Ascending aorta (tissue), 2 donors: ENCODE results near the gene ARPC1A. TPM values are rescaled to one million over a fixed set of nuclear protein-coding genes. Genes with fewer than 3 reads are reported as not detected.
A peak's percentile ranks its signal among the peaks of the same experiment; 100 is the strongest.

Experiments used
- DNase-seq, 2 donors: peaks; one replicate each; pipeline ENCODE4 v3.0.0-alpha.2; 2019; ENCODE audit warnings: low spot score in 2 of 2
- H3K27ac ChIP-seq, 2 donors: fragments of 200-600 bp; sonication (generic); one replicate each; pipeline ENCODE4 v1.5.1; 2016 to 2017; ENCODE audit warnings: mild to moderate bottlenecking in 1 of 2
- H3K27me3 ChIP-seq: fragments of 200-600 bp; sonication (generic); one replicate; pipeline ENCODE4 v1.5.1; 2017
- H3K36me3 ChIP-seq, 2 donors: fragments of 200-600 bp; sonication (generic); one replicate each; pipeline ENCODE4 v1.5.1; 2016
- H3K4me1 ChIP-seq, 2 donors: fragments of 200-600 bp; sonication (generic); one replicate each; pipeline ENCODE4 v1.5.1; 2016 to 2017; ENCODE audit warnings: mild to moderate bottlenecking in 1 of 2
- H3K4me3 ChIP-seq, 2 donors: fragments of 200-600 bp; sonication (generic); one replicate each; pipeline ENCODE4 v1.5.1; 2016 to 2017; ENCODE audit warnings: mild to moderate bottlenecking in 1 of 2
- H3K9me3 ChIP-seq, 2 donors: fragments of 200-600 bp; sonication (generic); one replicate each; pipeline ENCODE4 v1.5.1; 2016
- intact Hi-C: fragments of 100-400 bp; cut with DNase I; formaldehyde crosslinking; loops from one replicate; pipeline ENCODE4 v1.15.1; 2023
- total RNA-seq: library from RNA; depleted of rRNA; stranded (reverse); fragments of >200 nt; gene quantifications from one replicate; pipeline ENCODE4 v1.1.0, GENCODE V29; 2016
- TF ChIP-seq, protein P1 (sequence below), 3 experiments: fragments of 200-600 bp in 2 of 3; fragments of 450-650 bp in 1 of 3; sonication (generic) in 2 of 3; IDR thresholded peaks; one replicate each; pipeline ENCODE4 v1.5.1; 2016 to 2019; ENCODE audit warnings: antibody characterized with exemption in 3 of 3, mild to moderate bottlenecking in 1 of 3, moderate library complexity in 1 of 3

Gene ARPC1A
- total RNA-seq, 1 donor from 2014 or later: 87.7 TPM

DNA sequence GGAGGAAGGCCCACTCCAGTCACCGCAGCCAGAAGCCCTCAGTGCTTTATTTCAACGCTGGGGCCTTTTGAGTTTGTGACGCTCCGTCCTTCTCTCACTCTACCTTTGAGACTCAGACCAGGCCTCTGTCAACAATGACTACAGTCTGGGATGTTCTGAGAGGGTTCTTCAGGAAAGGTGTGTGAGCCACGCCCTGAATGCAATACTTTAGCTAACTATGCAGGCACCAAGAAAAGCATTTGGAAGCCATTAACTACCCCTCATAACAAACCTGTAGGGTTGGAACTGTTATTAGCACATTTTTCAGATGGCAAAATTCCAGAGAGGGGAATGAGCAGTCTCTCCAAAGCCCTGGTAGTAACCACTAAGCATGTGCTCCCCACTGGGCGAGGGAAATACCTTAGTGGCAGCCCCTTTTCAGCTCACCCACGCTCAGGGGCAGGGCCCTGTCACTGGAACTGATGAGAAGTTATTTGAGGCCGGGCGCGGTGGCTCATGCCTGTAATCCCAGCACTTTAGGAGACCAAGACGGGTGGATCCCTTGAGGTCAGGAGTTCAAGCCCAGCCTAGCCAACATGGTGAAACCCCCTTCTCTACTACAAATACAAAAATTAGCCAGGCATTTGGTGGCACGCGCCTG is 43.2 kb downstream of the ARPC1A start:
- no peak for DNase-seq
- TF ChIP-seq, protein P1, sequence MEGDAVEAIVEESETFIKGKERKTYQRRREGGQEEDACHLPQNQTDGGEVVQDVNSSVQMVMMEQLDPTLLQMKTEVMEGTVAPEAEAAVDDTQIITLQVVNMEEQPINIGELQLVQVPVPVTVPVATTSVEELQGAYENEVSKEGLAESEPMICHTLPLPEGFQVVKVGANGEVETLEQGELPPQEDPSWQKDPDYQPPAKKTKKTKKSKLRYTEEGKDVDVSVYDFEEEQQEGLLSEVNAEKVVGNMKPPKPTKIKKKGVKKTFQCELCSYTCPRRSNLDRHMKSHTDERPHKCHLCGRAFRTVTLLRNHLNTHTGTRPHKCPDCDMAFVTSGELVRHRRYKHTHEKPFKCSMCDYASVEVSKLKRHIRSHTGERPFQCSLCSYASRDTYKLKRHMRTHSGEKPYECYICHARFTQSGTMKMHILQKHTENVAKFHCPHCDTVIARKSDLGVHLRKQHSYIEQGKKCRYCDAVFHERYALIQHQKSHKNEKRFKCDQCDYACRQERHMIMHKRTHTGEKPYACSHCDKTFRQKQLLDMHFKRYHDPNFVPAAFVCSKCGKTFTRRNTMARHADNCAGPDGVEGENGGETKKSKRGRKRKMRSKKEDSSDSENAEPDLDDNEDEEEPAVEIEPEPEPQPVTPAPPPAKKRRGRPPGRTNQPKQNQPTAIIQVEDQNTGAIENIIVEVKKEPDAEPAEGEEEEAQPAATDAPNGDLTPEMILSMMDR (IDR thresholded peaks at IDR 0.05): no peak
- Histone ChIP-seq H3K4me1 (peaks cover 0 to 3% of the 10 kb centered on the region in 2 donors), H3K9me3 (no peaks in the 10 kb centered on the region), H3K27ac (no peak overlapping the region), H3K36me3 (peaks cover 36 to 37% of the 10 kb centered on the region in 2 donors), H3K4me3 (no peak overlapping the region), H3K27me3 (no peaks in the 10 kb centered on the region)
- intact Hi-C loops: no loop called here

DNA sequence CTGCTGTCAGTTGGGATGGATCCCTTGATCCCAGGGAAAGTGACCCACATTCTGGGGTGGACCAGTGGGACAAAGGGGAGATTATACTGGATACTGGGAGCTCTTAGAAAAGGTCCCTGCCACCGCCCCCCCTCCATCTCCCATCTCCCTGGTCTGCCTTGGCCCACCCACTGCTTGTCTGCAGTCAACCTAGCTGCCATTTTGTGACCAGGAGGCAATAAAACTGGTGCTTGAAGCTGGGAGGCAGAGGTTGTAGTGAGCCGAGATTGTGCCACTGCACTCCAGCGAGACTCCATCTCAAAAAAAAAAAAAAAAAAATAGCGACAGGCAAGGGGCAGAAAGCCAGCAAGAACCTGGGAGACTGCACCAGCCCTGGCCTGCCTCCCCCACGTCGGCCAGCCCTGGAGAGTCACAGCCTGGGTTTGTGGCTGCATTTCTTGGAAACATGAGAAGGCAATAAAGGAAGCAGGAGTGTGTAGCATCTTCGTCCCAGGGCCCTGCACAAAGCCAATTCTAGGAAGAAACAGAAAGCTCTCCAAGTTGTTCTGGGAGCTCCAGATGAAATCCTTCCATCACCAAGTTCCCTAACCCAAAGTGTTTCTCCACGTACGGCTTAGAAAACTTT is 44.2 kb downstream of the ARPC1A start:
- DNase-seq: no peak
- intact Hi-C loops: no loop called here
- Histone ChIP-seq H3K4me3 (no peak overlapping the region), H3K9me3 (no peaks in the 10 kb centered on the region), H3K27ac (peak overlapping the region; percentile 36 to 67), H3K4me1 (peaks cover 0 to 3% of the 10 kb centered on the region in 2 donors), H3K27me3 (no peaks in the 10 kb centered on the region), H3K36me3 (peaks cover 26 to 27% of the 10 kb centered on the region in 2 donors)
- TF ChIP-seq, protein P1 (IDR thresholded peaks at IDR 0.05): no peak

DNA sequence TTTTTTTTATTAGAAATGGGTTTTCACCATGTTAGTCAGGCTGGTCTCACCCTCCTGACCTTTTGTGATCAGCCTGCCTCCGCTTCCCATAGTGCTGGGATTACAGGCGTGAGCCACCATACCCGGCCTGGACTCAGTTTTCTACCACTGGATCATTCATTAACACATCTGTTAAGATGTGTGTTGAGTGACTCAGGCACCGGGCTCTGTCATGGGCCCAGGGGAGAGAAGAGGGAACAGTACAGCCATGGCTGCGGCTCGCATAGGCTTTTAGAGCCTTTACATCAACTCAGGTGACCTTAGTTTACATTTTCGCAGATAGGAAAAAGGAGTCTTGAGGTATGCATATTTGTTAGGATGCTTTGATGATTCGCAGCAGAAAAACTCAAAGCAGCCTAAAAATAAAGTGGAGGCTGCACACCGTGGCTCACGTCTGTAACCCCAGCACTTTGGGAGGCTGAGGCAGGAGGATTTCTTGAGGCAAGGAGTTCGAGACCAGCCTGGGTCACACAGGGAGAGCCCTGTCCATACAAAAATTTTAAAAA is 45.8 kb downstream of the ARPC1A start:
- H3K27ac ChIP-seq: peak overlapping the region; percentile 19 to 23
- H3K9me3 ChIP-seq: no peaks in the 10 kb centered on the region
- no peak overlapping the region for H3K4me3 ChIP-seq
- TF ChIP-seq, protein P1 (IDR thresholded peaks at IDR 0.05): no peak
- intact Hi-C loops: no loop called here
- DNase-seq: no peak
- no peaks in the 10 kb centered on the region for H3K27me3 ChIP-seq
- H3K4me1 ChIP-seq: peaks cover 0 to 12% of the 10 kb centered on the region in 2 donors
- H3K36me3 ChIP-seq: peaks cover 11 to 12% of the 10 kb centered on the region in 2 donors

DNA sequence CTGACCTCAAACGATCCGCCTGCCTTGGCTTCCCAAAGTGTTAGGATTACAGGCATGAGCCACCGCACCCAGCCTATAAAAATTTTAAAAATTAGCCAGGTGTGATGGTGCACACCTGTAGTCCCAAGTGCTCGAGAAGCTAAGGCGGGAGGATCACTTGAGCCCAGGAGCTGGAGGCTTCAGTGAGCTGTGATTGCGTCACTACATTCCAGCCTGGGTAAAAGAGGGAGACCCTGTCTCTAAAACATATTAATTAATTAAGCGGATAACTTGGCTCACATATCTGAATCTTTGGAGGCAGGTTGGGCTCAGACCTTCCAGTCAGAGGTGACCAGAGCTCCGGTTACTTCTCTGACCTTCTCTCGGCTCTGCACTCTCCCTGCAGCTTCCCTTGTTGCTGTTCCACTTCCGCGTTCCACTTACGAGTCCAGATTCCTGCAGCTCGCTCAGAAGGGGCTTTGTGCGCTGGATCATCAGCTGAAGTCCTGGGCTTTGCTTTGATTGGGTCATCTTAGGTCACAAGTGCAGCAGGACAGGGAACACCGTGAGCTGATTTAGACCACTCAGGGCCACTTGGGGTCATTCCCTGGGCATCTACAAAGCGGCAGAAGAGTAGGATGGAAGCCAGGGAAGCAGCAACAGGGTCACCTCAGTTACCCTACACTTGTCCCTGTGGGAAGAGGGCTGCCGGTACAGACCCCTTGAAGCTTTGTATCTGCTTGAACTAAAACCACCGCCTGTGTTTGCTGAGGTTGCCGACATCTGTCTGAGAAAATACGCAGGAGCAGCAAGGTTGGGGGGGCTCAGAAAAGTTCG is 46.8 kb downstream of the ARPC1A start:
- H3K27ac ChIP-seq: peak overlapping the region in 1 of 2 donors; percentile 19
- H3K9me3 ChIP-seq: no peaks in the 10 kb centered on the region
- H3K4me1 ChIP-seq: peaks cover 0 to 12% of the 10 kb centered on the region in 2 donors
- intact Hi-C loops: no loop called here
- TF ChIP-seq, protein P1 (IDR thresholded peaks at IDR 0.05): no peak
- DNase-seq: no peak
- H3K4me3 ChIP-seq: no peak overlapping the region
- H3K27me3 ChIP-seq: no peaks in the 10 kb centered on the region
- H3K36me3 ChIP-seq: peaks cover under 1 to 3% of the 10 kb centered on the region in 2 donors
